Measurements from ENCODE around the gene ESR1.
A peak's percentile ranks its signal among the peaks of the same experiment; 100 is the strongest.

ESR1 gene

GRCh38 chr6:151807513-151808370, at the start of gene ESR1:
Gene ESR1 (plus strand): TSS chr6:151807682. CDS start chr6:151807913, 231 bp downstream.
- no peak for DNase-seq

GRCh38 chr6:151760486-151760885, 47.0 kb upstream of the ESR1 start:
- DNase-seq = no peak

GRCh38 chr6:151761851-151762250, 45.6 kb upstream of the ESR1 start:
- no peak for DNase-seq

- no peak for DNase-seq
Measured at GRCh38 chr6:151762817-151763216, 44.7 kb upstream of the ESR1 start.

GRCh38 chr6:151763303-151763702, 44.2 kb upstream of the ESR1 start:
- DNase-seq = no peak

GRCh38 chr6:151763938-151764680, 43.4 kb upstream of the ESR1 start:
- DNase-seq = peak; percentile 67

GRCh38 chr6:151765444-151765886, 42.0 kb upstream of the ESR1 start:
- DNase-seq = no peak

- DNase-seq = no peak
Measured at GRCh38 chr6:151772446-151772845, 35.0 kb upstream of the ESR1 start.

GRCh38 chr6:151773382-151773781, 34.1 kb upstream of the ESR1 start:
- no peak for DNase-seq

- no peak for DNase-seq
Measured at GRCh38 chr6:151782560-151782959, 24.9 kb upstream of the ESR1 start.

- no peak for DNase-seq
Measured at GRCh38 chr6:151783692-151784091, 23.8 kb upstream of the ESR1 start.

GRCh38 chr6:151784441-151785214, 22.9 kb upstream of the ESR1 start:
- DNase-seq = no peak

- DNase-seq = no peak
Measured at GRCh38 chr6:151796842-151797530, 10.5 kb upstream of the ESR1 start.

- DNase-seq = no peak
Measured at GRCh38 chr6:151803743-151804142, 3.7 kb upstream of the ESR1 start.

- DNase-seq = no peak
Measured at GRCh38 chr6:151804585-151805285, 2.7 kb upstream of the ESR1 start.

GRCh38 chr6:151805286-151805840, 2.1 kb upstream of the ESR1 start:
- no peak for DNase-seq

GRCh38 chr6:151806757-151807512, 547 bp upstream of the ESR1 start:
- no peak for DNase-seq

- no peak for DNase-seq
Measured at GRCh38 chr6:151808371-151809241, 1.1 kb downstream of the ESR1 start.

- no peak for DNase-seq
Measured at GRCh38 chr6:151811081-151811480, 3.6 kb downstream of the ESR1 start.

- DNase-seq = no peak
Measured at GRCh38 chr6:151813858-151814257, 6.4 kb downstream of the ESR1 start.

Measured in activated CD8-positive, alpha-beta memory T cell treated with anti-CD3 and anti-CD28 coated beads, Interleukin-2, amount 50 U/mL, for 48 hours (primary cell).